Skeletal muscle tissue (tissue), 4 donors: Measurements from ENCODE around the gene PDE2A. TPM values are rescaled to one million over a fixed set of nuclear protein-coding genes. Genes with fewer than 3 reads are reported as not detected.

Experiments used
- H3K27ac ChIP-seq: one replicate; pipeline ENCODE4 v1.7.0; 2013; ENCODE audit warnings: mild to moderate bottlenecking, low read depth, low read length, inconsistent platforms
- H3K27me3 ChIP-seq, 3 donors: one replicate each; pipeline ENCODE4 v1.7.0; 2013; ENCODE audit warnings: low read length in 3 of 3; ENCODE audit not compliant: control insufficient read depth in 3 of 3, insufficient read depth in 3 of 3
- H3K36me3 ChIP-seq, 3 donors: one replicate each; pipeline ENCODE4 v1.7.0; 2013; ENCODE audit warnings: low read length in 3 of 3; ENCODE audit not compliant: control insufficient read depth in 3 of 3, insufficient read depth in 3 of 3
- H3K4me1 ChIP-seq, 3 donors: one replicate each; pipeline ENCODE4 v1.7.0; 2013; ENCODE audit warnings: low read length in 3 of 3, mild to moderate bottlenecking in 3 of 3; ENCODE audit not compliant: control insufficient read depth in 3 of 3, insufficient read depth in 3 of 3
- H3K4me3 ChIP-seq, 3 donors: one replicate each; pipeline ENCODE4 v1.7.0; 2013; ENCODE audit warnings: low read length in 3 of 3
- H3K9ac ChIP-seq, 3 donors: one replicate each; pipeline ENCODE4 v1.7.0; 2013; ENCODE audit warnings: low read length in 3 of 3, mild to moderate bottlenecking in 3 of 3, moderate library complexity in 2 of 3, low read depth in 1 of 3
- H3K9me3 ChIP-seq, 3 donors: one replicate each; pipeline ENCODE4 v1.7.0; 2013; ENCODE audit warnings: low read length in 3 of 3; ENCODE audit not compliant: control insufficient read depth in 3 of 3
- total RNA-seq: library from RNA; depleted of rRNA; stranded (reverse); fragments of >200 nt; gene quantifications from one replicate; pipeline ENCODE4 v1.2.3, GENCODE V29; 2014
- donor health status: Osteomylitis.

The PDE2A gene
- total RNA-seq, 1 donor from 2014 or later: 12.0 TPM

GRCh38 chr11:72668629-72669347, 5.4 kb downstream of the PDE2A start:
- H3K36me3 ChIP-seq: no peaks in the 10 kb centered on the region
- H3K27me3 ChIP-seq: peaks cover 14 to 25% (median 21%) of the 10 kb centered on the region in 3 donors
- peaks cover 0 to 6% (median 0%) of the 10 kb centered on the region in 3 donors for H3K9me3 ChIP-seq
- peaks cover 0 to 2% (median 0%) of the 10 kb centered on the region in 3 donors for H3K4me1 ChIP-seq
- no peak overlapping the region for H3K9ac ChIP-seq
- no peak overlapping the region for H3K27ac ChIP-seq
- H3K4me3 ChIP-seq: no peak overlapping the region

- peaks cover 6 to 12% (median 7%) of the 10 kb centered on the region in 3 donors for H3K27me3 ChIP-seq
- peaks cover 0 to 6% (median 0%) of the 10 kb centered on the region in 3 donors for H3K9me3 ChIP-seq
- no peaks in the 10 kb centered on the region for H3K36me3 ChIP-seq
- H3K4me3 ChIP-seq: no peak overlapping the region
- no peak overlapping the region for H3K9ac ChIP-seq
- peaks cover 0 to 2% (median 0%) of the 10 kb centered on the region in 3 donors for H3K4me1 ChIP-seq
- no peak overlapping the region for H3K27ac ChIP-seq
Observed at GRCh38 chr11:72665911-72666472, 8.2 kb downstream of the PDE2A start.

- H3K4me3 ChIP-seq: no peak overlapping the region
- H3K9ac ChIP-seq: no peak overlapping the region
- H3K4me1 ChIP-seq: peaks cover 4 to 11% (median 7%) of the 10 kb centered on the region in 3 donors
- H3K27ac ChIP-seq: no peak overlapping the region
- H3K27me3 ChIP-seq: peaks cover 0 to 10% (median 7%) of the 10 kb centered on the region in 3 donors
- no peaks in the 10 kb centered on the region for H3K9me3 ChIP-seq
- no peaks in the 10 kb centered on the region for H3K36me3 ChIP-seq
Observed at GRCh38 chr11:72662036-72662435, 12.2 kb downstream of the PDE2A start.

GRCh38 chr11:72661486-72661885, 12.7 kb downstream of the PDE2A start:
- peaks cover 0 to 10% (median 7%) of the 10 kb centered on the region in 3 donors for H3K27me3 ChIP-seq
- no peak overlapping the region for H3K9ac ChIP-seq
- no peaks in the 10 kb centered on the region for H3K9me3 ChIP-seq
- H3K4me3 ChIP-seq: no peak overlapping the region
- no peaks in the 10 kb centered on the region for H3K36me3 ChIP-seq
- peaks cover 4 to 11% (median 7%) of the 10 kb centered on the region in 3 donors for H3K4me1 ChIP-seq
- no peak overlapping the region for H3K27ac ChIP-seq

- H3K4me1 ChIP-seq: peaks cover 4 to 11% (median 7%) of the 10 kb centered on the region in 3 donors
- H3K27ac ChIP-seq: no peak overlapping the region
- H3K36me3 ChIP-seq: no peaks in the 10 kb centered on the region
Observed at GRCh38 chr11:72658989-72659640, 15.1 kb downstream of the PDE2A start.

GRCh38 chr11:72657411-72658100, 16.7 kb downstream of the PDE2A start:
- no peak overlapping the region for H3K4me3 ChIP-seq

More at GRCh38 chr11:72658989-72659640, 15.1 kb downstream of the PDE2A start:
- H3K9me3 ChIP-seq: no peaks in the 10 kb centered on the region
- no peak overlapping the region for H3K4me3 ChIP-seq
- H3K27me3 ChIP-seq: peaks cover 0 to 15% (median 4%) of the 10 kb centered on the region in 3 donors
- no peak overlapping the region for H3K9ac ChIP-seq

GRCh38 chr11:72655896-72656464, 18.2 kb downstream of the PDE2A start:
- Histone ChIP-seq H3K27ac (no peak overlapping the region), H3K36me3 (no peaks in the 10 kb centered on the region), H3K9ac (no peak overlapping the region), H3K27me3 (peaks cover 0 to 11% (median 3%) of the 10 kb centered on the region in 3 donors), H3K9me3 (no peaks in the 10 kb centered on the region), H3K4me3 (no peak overlapping the region), H3K4me1 (peaks cover 4 to 11% (median 7%) of the 10 kb centered on the region in 3 donors)

More at GRCh38 chr11:72657411-72658100, 16.7 kb downstream of the PDE2A start:
- Histone ChIP-seq H3K27ac (no peak overlapping the region), H3K27me3 (peaks cover 0 to 11% (median 3%) of the 10 kb centered on the region in 3 donors), H3K36me3 (no peaks in the 10 kb centered on the region), H3K9ac (no peak overlapping the region), H3K4me1 (peaks cover 4 to 11% (median 7%) of the 10 kb centered on the region in 3 donors), H3K9me3 (no peaks in the 10 kb centered on the region)

GRCh38 chr11:72655014-72655413, 19.2 kb downstream of the PDE2A start:
- no peak overlapping the region for H3K9ac ChIP-seq
- no peaks in the 10 kb centered on the region for H3K36me3 ChIP-seq
- no peak overlapping the region for H3K4me3 ChIP-seq
- H3K27ac ChIP-seq: no peak overlapping the region
- peaks cover 0 to 11% (median 3%) of the 10 kb centered on the region in 3 donors for H3K27me3 ChIP-seq
- H3K9me3 ChIP-seq: no peaks in the 10 kb centered on the region
- H3K4me1 ChIP-seq: peaks cover 4 to 11% (median 7%) of the 10 kb centered on the region in 3 donors

- Histone ChIP-seq H3K4me1 (no peaks in the 10 kb centered on the region), H3K4me3 (no peak overlapping the region), H3K27ac (no peak overlapping the region), H3K9me3 (no peaks in the 10 kb centered on the region), H3K9ac (no peak overlapping the region), H3K36me3 (no peaks in the 10 kb centered on the region), H3K27me3 (peaks cover 0 to 8% (median 3%) of the 10 kb centered on the region in 3 donors)
Observed at GRCh38 chr11:72653649-72654048, 20.6 kb downstream of the PDE2A start.
